ENCODE data around the gene CD63. TPM values are rescaled to one million over a fixed set of nuclear protein-coding genes. Genes with fewer than 3 reads are reported as not detected.

Gene CD63
- total RNA-seq, 1 experiment from 2014 or later, result 869 TPM

GRCh38 chr12:55694188-55694515 lies 34.7 kb downstream of the CD63 start:
- H4K20me1 ChIP-seq (ENCODE audit: low read length), result no peaks in the 10 kb centered on the region
- H3K9me3 ChIP-seq (ENCODE audit: low read length), result no peaks in the 10 kb centered on the region
- H3K79me2 ChIP-seq (ENCODE audit: low read length), result no peaks in the 10 kb centered on the region
- H3K4me1 ChIP-seq (ENCODE audit: insufficient read depth, low read length), result no peaks in the 10 kb centered on the region
- no peak overlapping the region for H3K9ac ChIP-seq (ENCODE audit: low read length)
- H2AFZ ChIP-seq (ENCODE audit: low read length), result no peak overlapping the region
- no peak for ATAC-seq
- no peak overlapping the region for H3K27ac ChIP-seq (ENCODE audit: low read length)
- CTCF ChIA-PET, result no interaction called here
- no peaks in the 10 kb centered on the region for H3F3A ChIP-seq (ENCODE audit: low read length, unreplicated experiment)
- H3K27me3 ChIP-seq (ENCODE audit: low read length), result no peaks in the 10 kb centered on the region
- no peak for TF ChIP-seq EZH2 (IDR thresholded peaks at IDR 0.05; ENCODE audit: low read length, unreplicated experiment)
- no peak for TF ChIP-seq EZH2phosphoT487 (IDR thresholded peaks at IDR 0.05; ENCODE audit: borderline replicate concordance, low read length)
- TF ChIP-seq CTCF (conservative IDR thresholded peaks at IDR 0.05; ENCODE audit: low read depth, low read length), result no peak
- no peak overlapping the region for H3K4me2 ChIP-seq (ENCODE audit: low read length)
- H3K9me2 ChIP-seq (replicated peaks; ENCODE audit: low read length), result no peaks in the 10 kb centered on the region
- BruUV-seq (replicated peaks), result no TSS peak
- no peaks in the 10 kb centered on the region for H3K36me3 ChIP-seq (ENCODE audit: low read depth, low read length)
- DNase-seq, result no peak
- H3K4me3 ChIP-seq (ENCODE audit: low read length), result no peak overlapping the region
- POLR2A ChIA-PET (ENCODE audit: unreplicated experiment), result no interaction called here
- intact Hi-C loops (cut with micrococcal nuclease), result no loop called here

- Histone ChIP-seq H3K9me3 (ENCODE audit: low read length) (no peaks in the 10 kb centered on the region), H4K20me1 (ENCODE audit: low read length) (no peaks in the 10 kb centered on the region), H3K9ac (ENCODE audit: low read length) (no peak overlapping the region), H3K4me2 (ENCODE audit: low read length) (no peak overlapping the region), H3K9me2 (replicated peaks; ENCODE audit: low read length) (no peaks in the 10 kb centered on the region), H3F3A (ENCODE audit: low read length, unreplicated experiment) (no peaks in the 10 kb centered on the region), H2AFZ (ENCODE audit: low read length) (no peak overlapping the region), H3K27ac (ENCODE audit: low read length) (no peak overlapping the region), H3K79me2 (ENCODE audit: low read length) (no peaks in the 10 kb centered on the region), H3K27me3 (ENCODE audit: low read length) (no peaks in the 10 kb centered on the region), H3K4me1 (ENCODE audit: insufficient read depth, low read length) (no peaks in the 10 kb centered on the region), H3K4me3 (ENCODE audit: low read length) (no peak overlapping the region), H3K36me3 (ENCODE audit: low read depth, low read length) (no peaks in the 10 kb centered on the region)
- CTCF ChIA-PET, result no interaction called here
- POLR2A ChIA-PET (ENCODE audit: unreplicated experiment), result no interaction called here
- intact Hi-C loops (cut with micrococcal nuclease), result no loop called here
- TF ChIP-seq EZH2phosphoT487 (IDR thresholded peaks at IDR 0.05; ENCODE audit: borderline replicate concordance, low read length) (no peak), CTCF (conservative IDR thresholded peaks at IDR 0.05; ENCODE audit: low read depth, low read length) (no peak), EZH2 (IDR thresholded peaks at IDR 0.05; ENCODE audit: low read length, unreplicated experiment) (no peak)
- ATAC-seq, result no peak
- no peak for DNase-seq
- BruUV-seq (replicated peaks), result no TSS peak
Observed at GRCh38 chr12:55693323-55694187, 35.3 kb downstream of the CD63 start.

GRCh38 chr12:55692631-55693322 lies 36.0 kb downstream of the CD63 start:
- CTCF ChIA-PET, result no interaction called here
- no peaks in the 10 kb centered on the region for H3K27me3 ChIP-seq (ENCODE audit: low read length)
- no peaks in the 10 kb centered on the region for H3K9me3 ChIP-seq (ENCODE audit: low read length)

More at GRCh38 chr12:55692631-55693322, 36.0 kb downstream of the CD63 start:
- Histone ChIP-seq H3F3A (ENCODE audit: low read length, unreplicated experiment) (no peaks in the 10 kb centered on the region), H3K79me2 (ENCODE audit: low read length) (no peaks in the 10 kb centered on the region), H3K4me3 (ENCODE audit: low read length) (no peak overlapping the region), H3K9ac (ENCODE audit: low read length) (no peak overlapping the region), H3K4me2 (ENCODE audit: low read length) (no peak overlapping the region), H2AFZ (ENCODE audit: low read length) (no peak overlapping the region), H3K27ac (ENCODE audit: low read length) (no peak overlapping the region), H4K20me1 (ENCODE audit: low read length) (no peaks in the 10 kb centered on the region), H3K4me1 (ENCODE audit: insufficient read depth, low read length) (no peaks in the 10 kb centered on the region), H3K9me2 (replicated peaks; ENCODE audit: low read length) (no peaks in the 10 kb centered on the region), H3K36me3 (ENCODE audit: low read depth, low read length) (no peaks in the 10 kb centered on the region)
- ATAC-seq, result no peak
- POLR2A ChIA-PET (ENCODE audit: unreplicated experiment), result no interaction called here
- no peak for TF ChIP-seq CTCF (conservative IDR thresholded peaks at IDR 0.05; ENCODE audit: low read depth, low read length)
- TF ChIP-seq EZH2 (IDR thresholded peaks at IDR 0.05; ENCODE audit: low read length, unreplicated experiment), result no peak
- no peak for TF ChIP-seq EZH2phosphoT487 (IDR thresholded peaks at IDR 0.05; ENCODE audit: borderline replicate concordance, low read length)
- no peak for DNase-seq
- intact Hi-C loops (cut with micrococcal nuclease), result no loop called here
- no TSS peak for BruUV-seq (replicated peaks)

Data from PC-3 (cell line).